NCI-H345 treated with DMSO at 0.1 percent for 48 hours (cell line): Measurements from ENCODE around the gene RHOF.
"Not testable (repeated sequence)": the region's sequence is repeated elsewhere in the genome, so short reads cannot be mapped to it uniquely, and the experiment has no call there.

Source experiments
- DNase-seq: peaks from one replicate; lab custom pipeline; 2025; ENCODE audit not compliant: unreplicated experiment; lab: John Stamatoyannopoulos, UW

The RHOF gene

DNA sequence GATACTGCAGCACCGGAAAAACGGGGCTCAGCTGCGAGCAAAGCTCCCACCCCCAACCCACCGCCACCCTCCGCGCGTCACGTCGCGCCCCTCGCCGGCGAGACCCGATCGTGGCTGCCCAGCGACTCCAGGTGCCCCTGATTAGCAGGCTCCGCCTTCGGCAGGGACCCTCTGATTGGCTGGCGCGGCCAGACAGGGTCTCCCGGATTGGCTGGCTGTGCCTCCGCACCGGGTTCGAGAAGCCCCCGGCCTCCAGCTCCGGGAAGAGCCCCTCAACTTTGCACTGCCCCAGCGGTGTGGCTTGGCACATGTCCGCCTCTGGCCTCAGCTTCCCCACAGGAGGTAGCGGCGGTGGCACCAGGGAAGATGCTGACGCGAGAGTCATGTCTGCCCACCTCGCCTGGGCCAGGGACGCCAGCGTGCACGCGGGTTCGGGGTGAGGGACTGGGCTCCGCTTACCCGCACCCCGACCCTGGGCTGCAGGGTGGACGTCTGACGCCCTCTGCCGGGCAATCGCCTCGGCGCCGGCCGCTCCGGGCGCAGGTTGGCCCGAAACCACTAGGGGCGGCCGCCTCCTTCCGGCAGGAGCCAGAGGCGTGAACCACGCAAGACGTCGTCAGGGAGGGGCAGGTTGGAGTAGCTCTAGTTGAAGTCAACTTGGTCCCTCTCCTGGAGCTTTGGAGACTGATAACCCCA lies 498 bp upstream of the RHOF start:
- peak; percentile 67 for DNase-seq

DNA sequence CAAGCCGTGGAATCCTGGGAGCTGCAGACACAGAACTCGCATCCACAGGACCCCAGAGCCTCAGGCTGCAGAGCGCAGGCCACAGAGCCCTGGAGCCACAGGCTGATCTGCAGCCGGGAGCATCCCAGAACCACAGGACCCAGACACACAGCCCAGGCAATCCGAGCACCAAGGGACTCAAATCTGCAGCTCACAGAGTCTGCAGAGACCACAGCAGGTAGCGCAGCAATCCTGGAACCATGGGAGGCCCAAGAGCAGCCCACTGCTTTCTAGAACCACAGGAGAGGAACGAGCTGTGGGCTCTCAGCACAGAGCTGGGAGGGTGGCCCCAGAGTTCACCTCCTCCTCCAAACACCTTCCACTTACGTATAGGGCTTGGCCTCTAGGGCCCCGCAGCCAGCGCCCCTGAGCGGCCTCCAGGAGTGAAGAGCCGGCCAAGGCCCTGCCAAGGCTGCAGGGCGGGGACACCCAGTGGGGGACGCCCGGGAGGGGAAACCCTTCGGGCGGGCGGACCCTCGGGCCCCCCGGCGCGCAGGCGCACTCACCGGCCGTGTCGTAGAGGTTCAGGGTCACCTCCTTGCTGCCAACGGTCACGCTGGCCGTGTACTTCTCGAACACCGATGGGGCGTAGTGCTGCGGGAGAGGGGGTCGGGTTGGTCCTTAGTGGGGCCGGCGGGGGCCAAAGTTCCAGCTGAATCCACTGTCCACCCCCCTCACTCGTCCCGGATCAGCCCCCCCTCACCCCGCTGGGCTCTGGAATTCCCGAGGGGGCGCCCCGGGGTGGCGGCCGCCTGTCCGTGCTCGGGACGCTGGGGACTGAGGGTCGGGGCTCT lies 665 bp downstream of the RHOF start:
- DNase-seq: no peak

DNA sequence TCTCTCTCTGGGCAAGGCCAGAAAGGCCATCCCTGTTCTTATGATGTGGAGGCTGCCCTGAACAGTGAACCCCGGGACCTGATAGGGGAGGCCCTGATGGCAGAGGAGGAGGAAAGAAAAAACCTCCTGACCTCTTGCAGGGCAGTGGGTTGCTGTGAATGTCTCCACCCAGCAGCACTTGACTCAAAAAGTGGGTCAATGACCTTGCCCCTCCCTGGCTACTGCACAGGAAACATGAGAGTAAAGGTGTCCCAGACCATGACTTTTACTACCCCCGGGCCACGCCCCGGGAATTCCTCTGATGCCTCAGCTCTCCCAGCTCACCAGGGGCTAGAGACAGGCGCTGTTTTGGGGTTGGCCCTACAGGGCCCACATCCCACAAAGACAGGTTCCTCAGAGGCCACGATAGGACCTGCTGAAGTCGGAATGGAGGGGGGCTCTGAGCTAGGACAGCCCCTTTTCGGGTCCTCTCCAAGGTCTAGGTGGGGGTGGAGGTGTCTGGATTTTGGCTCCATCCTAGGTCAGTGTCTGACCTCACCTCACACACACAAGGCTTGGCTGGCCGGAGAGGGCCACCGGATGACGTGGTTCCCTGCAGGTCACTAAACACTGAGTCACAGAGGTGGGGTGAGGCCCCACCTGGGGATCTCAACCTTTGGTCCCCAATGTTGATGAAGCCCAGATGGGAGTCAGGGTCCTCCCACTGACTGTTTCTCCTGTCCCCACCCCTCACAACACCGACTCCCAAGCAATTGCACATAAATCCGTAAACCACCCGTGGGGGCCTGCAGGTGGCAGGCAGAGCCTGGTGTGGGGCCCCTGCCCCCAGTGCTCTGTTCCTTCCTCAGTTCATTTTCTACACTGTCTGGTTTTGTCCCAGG lies 1.6 kb downstream of the RHOF start:
- DNase-seq: no peak

DNA sequence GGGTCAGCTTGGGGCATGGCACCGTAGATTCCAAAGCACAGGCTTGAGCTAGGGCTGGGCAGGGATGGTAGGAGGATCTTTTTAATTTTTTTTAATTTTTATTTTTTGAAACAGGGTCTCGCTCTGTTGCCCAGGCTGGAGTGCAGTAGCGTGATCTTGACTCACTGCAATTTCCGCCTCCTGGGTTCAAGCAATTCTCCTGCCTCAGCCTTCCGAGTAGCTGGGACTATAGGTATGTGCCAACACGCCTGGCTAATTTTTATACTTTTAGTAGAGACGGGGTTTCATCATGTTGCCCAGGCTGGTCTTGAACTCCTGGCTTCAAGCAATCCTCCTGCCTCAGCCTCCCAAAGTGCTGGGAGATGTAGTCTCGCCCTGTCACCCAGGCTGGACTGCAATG lies 2.7 kb downstream of the RHOF start:
- DNase-seq: not testable (repeated sequence)

DNA sequence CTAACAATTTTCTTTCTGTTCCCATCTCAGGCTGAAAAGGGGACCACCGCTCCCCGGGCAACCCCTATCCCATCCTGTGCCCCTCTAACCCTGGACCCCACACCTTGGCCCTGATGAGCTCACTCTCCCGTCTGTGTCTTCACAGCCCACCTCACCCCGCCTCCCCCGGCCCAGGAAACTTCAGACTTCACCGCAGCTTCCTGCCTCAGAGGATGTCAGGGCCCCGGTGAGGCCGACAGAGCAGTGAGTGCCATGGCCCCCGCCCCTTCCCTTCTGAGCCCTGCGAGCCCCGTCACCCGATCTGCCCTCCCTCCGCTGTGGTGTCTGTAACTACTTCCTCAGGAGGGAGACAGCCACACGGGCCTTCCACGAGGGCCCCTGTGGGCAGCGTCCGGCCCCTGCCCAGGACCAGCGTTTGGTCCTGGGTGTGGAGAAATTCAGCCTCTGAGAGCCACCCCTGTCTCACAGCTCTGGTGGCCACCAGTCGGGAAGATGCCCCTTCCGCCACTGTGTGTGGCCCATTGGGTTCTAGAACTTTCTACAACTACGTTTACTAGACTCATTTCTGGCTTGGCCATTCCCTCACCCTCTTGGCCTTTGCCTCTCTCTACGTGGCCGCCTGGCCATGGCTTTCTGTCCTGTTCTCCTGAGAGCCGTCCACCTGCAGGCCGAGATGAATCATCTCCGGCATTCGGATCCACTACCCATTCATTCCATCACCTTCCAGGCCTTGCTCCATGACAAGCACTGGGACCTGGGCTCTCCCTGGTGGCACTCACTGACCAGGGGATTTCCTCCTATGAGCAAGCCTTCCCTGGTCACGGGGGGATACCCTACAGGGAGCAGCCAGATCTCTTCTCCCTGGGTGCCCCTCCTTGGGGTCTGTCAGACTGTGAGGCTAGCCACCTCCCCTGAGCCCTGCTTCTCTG lies 3.4 kb downstream of the RHOF start:
- no peak for DNase-seq

DNA sequence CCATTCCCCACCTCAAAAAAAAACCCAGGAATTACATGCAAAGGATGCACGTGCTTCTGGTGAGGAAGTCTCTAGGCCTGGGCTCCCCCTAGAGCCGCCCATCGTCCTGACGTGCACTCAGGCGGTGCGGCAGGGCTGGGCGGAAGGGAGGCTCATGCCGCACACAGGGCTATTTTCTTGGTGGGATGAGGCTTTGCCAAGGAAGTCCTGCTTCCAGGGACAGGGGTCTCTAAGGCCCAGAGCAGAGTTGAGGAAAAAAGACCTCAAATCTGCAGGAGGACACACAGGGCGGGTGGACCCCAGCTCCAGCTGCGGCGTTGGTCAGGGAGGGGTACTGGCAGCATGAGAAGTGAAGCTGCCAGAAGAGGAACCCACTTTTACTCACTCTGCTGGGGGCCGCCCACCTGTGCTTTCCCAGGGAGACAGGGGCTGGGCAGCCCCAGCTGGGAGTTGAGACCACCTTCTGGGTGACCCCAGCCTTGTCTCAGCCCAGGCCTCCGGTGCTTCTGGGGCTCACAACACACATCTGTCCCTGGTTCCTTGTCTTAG lies 4.2 kb downstream of the RHOF start:
- DNase-seq: no peak

DNA sequence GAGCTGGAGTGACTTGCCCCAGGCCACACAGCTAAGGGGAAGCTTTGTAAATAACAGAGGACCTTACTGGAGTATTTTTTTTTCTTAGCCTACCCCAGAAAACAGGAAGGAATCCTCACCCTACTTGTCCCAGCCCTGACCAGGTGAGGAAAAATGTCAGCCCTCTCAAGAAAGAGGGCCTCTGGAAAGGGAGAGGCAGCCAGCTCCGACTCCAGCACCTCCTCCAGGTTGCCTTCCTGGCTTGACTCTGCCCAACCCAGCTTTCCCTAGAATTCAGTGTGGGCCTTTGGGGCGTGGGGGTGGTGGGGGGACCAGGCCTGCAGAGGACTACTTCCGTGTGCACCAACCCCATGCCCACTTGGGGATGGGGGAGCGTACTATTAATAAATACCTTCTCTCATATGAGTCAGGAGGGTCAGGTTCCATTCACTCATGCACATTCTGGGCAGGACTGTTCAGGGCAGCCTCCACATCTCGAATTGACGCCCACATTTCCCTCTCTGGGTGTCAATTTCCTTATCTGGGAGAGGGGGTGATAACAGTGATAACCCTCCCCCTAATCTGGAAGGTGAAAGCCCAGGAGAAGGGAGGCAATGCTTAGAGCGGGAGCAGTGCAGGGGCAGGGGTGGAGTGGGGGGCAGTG lies 5.2 kb downstream of the RHOF start:
- DNase-seq: no peak

DNA sequence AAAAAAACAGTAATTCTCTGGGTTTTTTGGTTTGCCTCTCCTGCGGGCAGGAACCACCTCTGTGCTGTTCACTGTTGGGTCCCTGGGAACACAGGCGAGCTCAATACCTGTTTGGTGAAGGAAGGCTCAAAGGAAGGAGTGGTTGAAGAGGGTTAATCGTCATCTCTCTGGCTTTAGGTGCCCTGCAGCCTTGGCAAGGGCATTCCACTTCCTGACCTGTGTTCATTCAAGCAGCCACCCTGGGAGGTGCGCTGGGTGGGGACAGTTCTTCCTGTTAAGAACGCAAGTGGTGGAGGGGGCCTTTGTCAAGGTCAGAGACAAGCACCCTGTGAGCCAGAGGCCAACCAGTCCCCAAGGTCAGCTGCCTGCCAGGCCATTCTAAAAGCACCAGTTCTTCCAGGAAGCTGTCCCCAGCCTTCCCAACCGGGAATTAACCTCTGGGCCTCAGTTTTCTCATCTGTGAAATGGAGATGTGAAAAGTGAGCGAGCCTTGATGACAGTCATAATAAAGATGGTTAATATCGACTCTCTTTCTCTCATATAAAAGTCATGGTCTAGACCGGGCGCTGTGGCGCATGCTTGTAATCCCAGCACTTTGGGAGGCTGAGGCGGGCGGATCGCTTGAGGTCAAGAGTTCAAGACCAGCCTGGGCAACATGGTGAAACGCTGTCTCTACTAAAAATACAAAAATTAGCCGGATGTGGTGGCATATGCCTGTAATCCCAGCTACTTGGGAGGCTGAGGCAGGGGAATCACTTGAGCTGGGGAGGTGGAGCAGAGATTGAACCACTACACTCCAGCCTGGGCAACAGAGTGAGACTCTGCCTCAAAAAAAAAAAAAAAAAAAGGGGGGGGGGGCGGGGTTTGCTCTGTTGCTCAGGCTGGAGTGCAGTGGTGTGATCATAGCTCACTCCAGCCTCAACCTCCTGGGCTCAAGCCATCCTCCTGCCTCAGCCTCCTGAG lies 6.1 kb downstream of the RHOF start:
- no peak for DNase-seq

DNA sequence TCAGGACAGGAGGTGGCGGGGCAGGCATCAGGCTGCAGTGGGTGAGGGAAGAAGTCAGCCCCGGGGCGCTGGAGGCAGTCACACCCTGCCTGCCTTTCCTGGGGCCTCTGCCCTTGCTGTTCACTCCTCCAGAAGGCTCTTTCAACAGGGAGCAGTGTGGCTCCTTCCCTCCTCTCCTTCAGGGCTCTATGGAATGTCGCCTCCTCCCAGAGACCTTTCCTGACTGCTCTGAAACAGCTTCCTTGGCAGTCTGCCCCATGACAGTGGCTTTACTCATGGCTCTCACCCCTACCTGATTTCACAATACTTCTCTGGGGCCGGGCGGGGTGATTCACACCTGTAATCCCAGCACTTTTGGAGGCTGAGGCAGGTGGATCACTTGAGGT lies 7.1 kb downstream of the RHOF start:
- DNase-seq: no peak

DNA sequence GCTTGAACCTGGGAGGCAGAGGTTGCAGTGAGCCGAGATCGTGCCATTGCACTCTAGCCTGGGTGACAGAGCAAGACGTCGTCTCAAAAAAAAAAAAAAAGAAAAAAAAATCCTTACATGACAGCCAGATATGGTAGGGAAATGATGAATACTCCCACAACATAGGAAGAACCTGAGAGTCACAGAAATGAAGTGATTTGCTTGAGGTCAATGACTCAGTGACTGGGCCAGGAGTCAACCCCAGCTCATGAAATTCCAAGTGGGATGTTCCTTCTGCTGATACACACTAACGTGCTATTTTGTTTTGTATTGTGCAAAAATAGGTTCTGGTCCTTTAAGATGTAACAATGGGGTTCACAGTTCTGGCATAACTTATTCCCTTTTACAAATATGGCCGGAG lies 9.0 kb downstream of the RHOF start:
- DNase-seq: no peak

DNA sequence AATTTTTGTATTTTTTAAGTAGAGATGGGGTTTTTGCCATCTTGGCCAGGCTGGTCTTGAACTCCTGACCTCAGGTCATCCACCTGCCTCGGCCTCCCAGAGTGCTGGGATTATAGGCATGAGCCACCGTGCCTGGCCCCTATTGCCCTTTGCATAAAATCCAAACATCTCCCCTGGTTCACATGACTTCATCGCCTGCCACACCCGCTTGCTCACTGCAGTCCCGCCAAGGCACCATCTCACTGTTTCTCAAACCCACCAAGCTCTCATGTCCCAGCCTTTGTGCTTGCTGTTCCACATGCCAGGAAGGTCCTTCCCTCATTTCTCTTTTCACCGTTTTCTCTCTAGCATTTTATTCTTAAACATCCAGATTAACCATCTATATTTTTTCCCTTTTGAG lies 9.7 kb downstream of the RHOF start:
- no peak for DNase-seq

DNA sequence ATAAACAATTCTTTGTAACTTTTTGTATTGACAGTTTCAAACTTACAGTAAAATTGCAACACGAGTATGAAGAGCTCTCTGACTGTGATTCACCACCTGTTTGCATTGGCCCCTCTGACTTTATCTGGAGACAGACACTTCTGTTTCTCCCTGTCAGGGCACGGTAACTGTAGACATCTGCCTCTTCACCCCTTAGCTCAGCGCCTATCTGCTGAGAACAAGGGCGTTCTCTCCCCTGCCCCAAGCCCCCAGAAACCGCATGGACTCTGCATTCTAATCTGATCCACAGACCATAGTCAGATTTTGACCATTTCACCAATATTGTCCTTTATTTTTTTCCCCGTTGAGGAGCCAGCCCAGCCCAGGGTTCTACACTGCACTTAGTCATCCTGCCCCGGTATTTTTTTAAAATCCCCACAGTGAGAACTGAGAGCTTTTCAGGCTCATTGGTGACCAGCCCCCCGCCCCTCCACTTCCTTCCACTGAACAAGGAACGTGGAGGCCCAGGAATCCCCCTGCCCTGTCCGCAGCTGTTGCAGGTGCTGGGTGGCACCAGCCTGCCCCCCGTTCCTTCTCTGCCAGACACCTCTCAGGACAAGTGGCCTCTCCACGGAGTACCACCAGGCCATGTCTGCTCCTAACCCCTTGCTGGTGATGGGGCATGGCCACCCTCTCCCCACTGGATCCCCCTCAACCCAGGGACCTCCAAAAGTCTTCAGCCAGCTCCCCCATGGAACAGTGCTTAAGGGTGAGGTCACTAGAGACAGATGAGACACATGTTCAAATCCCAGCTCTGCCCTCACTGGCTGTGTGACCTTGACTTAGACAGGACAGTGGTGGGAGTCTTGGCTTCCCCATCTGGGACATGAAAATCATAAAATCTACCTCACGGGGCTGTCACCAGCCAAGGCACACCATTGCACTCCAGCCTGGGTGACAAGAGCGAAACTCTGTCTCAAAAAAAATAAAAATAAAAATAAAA lies 11.2 kb downstream of the RHOF start:
- no peak for DNase-seq

DNA sequence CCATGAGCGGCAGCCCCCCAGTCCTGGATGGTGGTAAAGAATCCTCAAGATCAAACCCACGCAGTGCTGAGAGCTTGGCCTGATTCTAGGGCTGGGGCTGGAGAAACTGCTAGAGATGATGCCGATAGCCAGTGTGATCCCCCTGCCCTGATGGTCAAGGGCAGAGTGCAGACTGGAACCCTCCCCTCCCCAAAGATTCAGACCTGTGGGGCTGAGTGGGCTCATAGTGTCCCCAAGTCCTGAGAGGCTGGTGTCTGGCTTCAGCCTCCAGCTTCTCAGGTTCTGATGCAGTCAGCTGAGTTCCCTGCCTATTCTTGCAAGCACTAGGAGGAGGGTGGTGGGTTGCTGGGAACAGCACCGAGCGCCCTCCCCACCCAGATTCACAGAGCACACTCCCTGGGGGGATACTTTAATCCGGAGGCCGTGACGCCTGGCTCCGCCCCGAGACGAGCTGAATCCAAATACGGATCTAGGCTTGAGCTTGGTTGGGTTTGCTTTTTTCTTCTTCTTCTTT lies 11.9 kb downstream of the RHOF start:
- peak; percentile 5 for DNase-seq

DNA sequence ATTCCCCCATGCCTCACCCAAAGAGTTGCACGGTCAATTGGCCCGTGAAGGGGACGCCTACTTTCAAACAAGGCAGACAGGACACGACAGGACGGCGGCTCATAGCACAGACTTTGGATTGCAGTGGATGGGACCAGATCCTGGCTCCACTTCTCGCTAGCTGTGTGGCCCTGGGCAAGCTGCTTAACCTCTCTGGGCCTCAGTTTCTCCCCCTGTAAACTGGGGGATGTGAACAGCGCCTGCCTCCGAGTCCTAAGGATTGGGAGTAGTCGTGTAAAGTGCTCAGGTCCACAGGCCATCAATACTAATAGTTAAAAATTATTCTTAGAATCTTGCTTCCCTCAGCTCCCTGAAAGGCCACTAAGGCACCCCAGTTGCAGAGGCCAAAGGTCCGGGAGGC lies 13.1 kb downstream of the RHOF start:
- no peak for DNase-seq

DNA sequence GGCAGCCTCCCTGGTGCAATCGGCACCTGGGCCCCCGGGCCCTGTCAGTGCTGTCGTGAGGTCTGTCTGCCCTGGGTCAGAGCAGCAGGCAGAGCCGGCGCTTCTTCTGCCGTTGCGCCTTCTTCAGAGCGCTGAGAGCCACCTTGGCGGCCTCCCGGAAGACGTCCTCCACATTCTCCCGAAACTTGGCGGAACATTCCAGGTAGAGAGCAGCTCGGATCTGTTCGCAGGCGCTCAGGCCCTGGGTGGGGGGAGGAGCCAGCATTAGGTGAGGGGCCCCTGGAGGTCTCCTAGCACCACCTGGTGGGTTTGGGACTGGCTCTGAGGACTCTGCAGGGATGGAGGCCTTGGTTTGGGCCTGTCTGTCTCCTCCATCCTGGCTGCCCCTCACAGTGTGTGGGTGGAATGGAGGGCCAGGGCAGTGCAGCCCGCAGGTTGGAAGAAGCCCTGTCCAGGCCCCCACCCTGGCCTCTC lies 14.0 kb downstream of the RHOF start:
- DNase-seq: no peak

DNA sequence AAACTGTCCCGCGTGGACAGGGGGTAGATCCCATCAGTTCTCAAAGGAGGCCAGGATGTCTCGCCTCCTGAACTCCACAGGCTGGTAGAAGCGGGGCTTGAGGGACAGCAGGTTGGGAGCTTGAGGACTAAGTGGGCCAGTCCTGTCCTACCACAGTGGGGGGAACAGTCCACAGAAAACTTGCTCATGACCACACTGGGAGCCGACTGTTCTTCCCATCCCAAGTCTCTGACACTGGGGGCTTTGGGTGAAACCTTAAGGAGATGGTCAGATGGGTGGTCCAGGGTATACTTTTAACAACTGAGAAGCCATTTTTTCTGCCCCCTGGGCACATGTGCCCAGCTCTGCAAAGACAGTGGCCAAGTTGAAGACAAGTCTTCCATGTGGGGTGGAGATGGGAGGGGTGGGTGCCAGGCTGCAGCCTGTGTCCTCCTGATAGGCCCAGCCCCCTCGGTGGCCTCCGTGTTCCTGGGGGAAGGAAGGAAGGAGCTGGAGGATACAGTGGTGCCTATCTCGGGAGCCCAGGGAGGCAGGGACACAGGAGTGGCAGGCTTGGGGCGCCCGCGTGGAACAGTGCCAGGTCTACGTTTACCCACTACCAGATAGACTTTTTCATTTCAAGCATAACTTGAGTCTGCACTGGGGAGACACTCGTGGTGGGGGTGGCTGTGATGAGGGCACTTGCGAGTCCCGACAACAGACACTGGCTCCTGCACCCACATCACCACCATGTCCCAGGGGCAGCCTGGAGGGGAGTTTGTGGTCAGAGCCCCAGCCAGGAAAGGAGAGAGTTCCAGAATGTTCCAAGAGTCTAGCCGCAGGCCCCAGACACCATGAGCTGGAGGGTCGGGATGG lies 14.7 kb downstream of the RHOF start:
- no peak for DNase-seq
